Spleen (tissue), 11 donors: ENCODE results near the gene RGS9BP. TPM values are rescaled to one million over a fixed set of nuclear protein-coding genes. Genes with fewer than 3 reads are reported as not detected.
A peak's percentile ranks its signal among the peaks of the same experiment; 100 is the strongest.

Experiments
- DNase-seq: peaks from one replicate; pipeline ENCODE4 v3.0.0-alpha.2; 2020
- H3K27ac ChIP-seq, 8 donors: fragments of 200-600 bp; sonication (generic) in 7 of 8; 1 replicate in 4 of 8; 2 replicates in 4 of 8; pipeline versions ENCODE4 v1.5.0 to v1.8.0; 2016 to 2021; ENCODE audit warnings: inconsistent platforms in 4 of 8, mild to moderate bottlenecking in 4 of 8, moderate library complexity in 1 of 8
- H3K27me3 ChIP-seq, 7 donors: fragments of 200-600 bp; sonication (generic) in 6 of 7; replicated peaks in 1 of 7; 1 replicate in 4 of 7; 2 replicates in 3 of 7; pipeline versions ENCODE4 v1.5.0 to v1.8.0; 2016 to 2021; ENCODE audit warnings: inconsistent platforms in 3 of 7, mild to moderate bottlenecking in 1 of 7
- H3K36me3 ChIP-seq, 6 donors: fragments of 200-600 bp; sonication (generic) in 5 of 6; 1 replicate in 4 of 6; 2 replicates in 2 of 6; pipeline versions ENCODE4 v1.5.0 to v1.8.0; 2016 to 2021; ENCODE audit warnings: inconsistent platforms in 2 of 6
- H3K4me1 ChIP-seq, 6 donors: fragments of 200-600 bp; sonication (generic) in 5 of 6; 1 replicate in 3 of 6; 2 replicates in 3 of 6; pipeline versions ENCODE4 v1.5.0 to v1.8.0; 2016 to 2021; ENCODE audit warnings: inconsistent platforms in 3 of 6
- H3K4me3 ChIP-seq, 8 donors: fragments of 200-600 bp; sonication (generic) in 7 of 8; 1 replicate in 4 of 8; 2 replicates in 4 of 8; pipeline versions ENCODE4 v1.5.0 to v1.8.0; 2016 to 2021; ENCODE audit warnings: inconsistent platforms in 4 of 8, mild to moderate bottlenecking in 4 of 8, moderate library complexity in 2 of 8
- H3K9me3 ChIP-seq, 8 donors: fragments of 200-600 bp; sonication (generic) in 7 of 8; 1 replicate in 4 of 8; 2 replicates in 4 of 8; pipeline versions ENCODE4 v1.5.0 to v1.8.0; 2016 to 2021; ENCODE audit warnings: inconsistent platforms in 4 of 8
- POLR2A ChIP-seq, 3 donors: fragments of 450-650 bp; IDR thresholded peaks; one replicate each; pipeline ENCODE4 v1.5.1; 2017; ENCODE audit warnings: antibody characterized with exemption in 3 of 3, mild to moderate bottlenecking in 1 of 3
- POLR2AphosphoS5 ChIP-seq, 3 donors: sonication (generic); formaldehyde crosslinking; IDR thresholded peaks; one replicate each; pipeline ENCODE4 v1.5.1; 2017; ENCODE audit warnings: antibody characterized with exemption in 3 of 3
- WGBS, 5 donors: extraction: QIAGEN DNeasy Blood & Tissue Kit in 3 of 5; methylation state at CpG; one replicate each; pipeline versions ENCODE4 v1.1.5 to v1.1.7; 2013 to 2018; 5-methylcytosine and 5-hydroxymethylcytosine counted together
- intact Hi-C: fragments of 100-400 bp; cut with DNase I; formaldehyde crosslinking; loops from one replicate; pipeline ENCODE4 v1.15.0; 2023; ENCODE audit warnings: low total_unique reads
- polyA plus RNA-seq, 3 donors: library from polyadenylated mRNA; stranded (reverse); fragments of 200-250 nt; gene quantifications; one replicate each; pipeline ENCODE4 v1.2.1, GENCODE V29; 2013
- total RNA-seq, 7 donors: library from RNA; depleted of rRNA in 3 of 7; stranded (reverse); fragments of >200 nt in 3 of 7; fragmentation: NEBNext Ultra II Directional in 4 of 7; extraction: Animal tissue kit (Norgen Biotek cat#: 25700) in 4 of 7; gene quantifications; one replicate each; pipeline versions ENCODE4 v1.1.0 to v1.2.1, GENCODE V29; 2016 to 2021
- TF ChIP-seq, protein P1 (sequence below), 11 experiments: fragments of 200-600 bp in 7 of 11; fragments of 450-650 bp in 4 of 11; sonication (generic) in 4 of 11; IDR thresholded peaks in 8 of 11; conservative IDR thresholded peaks in 3 of 11; 1 replicate in 7 of 11; 2 replicates in 4 of 11; pipeline versions ENCODE4 v1.4.0 to v1.8.0; 2016 to 2021; ENCODE audit warnings: antibody characterized with exemption in 11 of 11, inconsistent platforms in 4 of 11, mild to moderate bottlenecking in 1 of 11
- donor health status: healthy with polysubstance abuse.
- donor health status: DM: no; HTN: no; CAD: no; lungs with moderate emphysema.
- donor health status: DM: no; HTN: no; CAD: no.
- donor health status: Bipolar disorder and iron deficiency.
- donor health status: healthy.
- donor health status: DM: no; HTN: no; CAD: no.
- donor health status: DM: yes; HTN: yes; CAD: no.

RGS9BP gene
- total and polyA plus RNA-seq, 10 donors = 0.03 to 0.60 (median 0.23) TPM; not detected in 1

- DNase-seq = peak; percentile 86
- H3K27ac ChIP-seq = peak overlapping the region in 3 of 8 donors; percentile 89 to 94 (median 89)
Measured at GRCh38 chr19:32676186-32676894, 692 bp downstream of the RGS9BP start.

GRCh38 chr19:32676895-32677359 is 1.3 kb downstream of the RGS9BP start:
- TF ChIP-seq, protein P1, sequence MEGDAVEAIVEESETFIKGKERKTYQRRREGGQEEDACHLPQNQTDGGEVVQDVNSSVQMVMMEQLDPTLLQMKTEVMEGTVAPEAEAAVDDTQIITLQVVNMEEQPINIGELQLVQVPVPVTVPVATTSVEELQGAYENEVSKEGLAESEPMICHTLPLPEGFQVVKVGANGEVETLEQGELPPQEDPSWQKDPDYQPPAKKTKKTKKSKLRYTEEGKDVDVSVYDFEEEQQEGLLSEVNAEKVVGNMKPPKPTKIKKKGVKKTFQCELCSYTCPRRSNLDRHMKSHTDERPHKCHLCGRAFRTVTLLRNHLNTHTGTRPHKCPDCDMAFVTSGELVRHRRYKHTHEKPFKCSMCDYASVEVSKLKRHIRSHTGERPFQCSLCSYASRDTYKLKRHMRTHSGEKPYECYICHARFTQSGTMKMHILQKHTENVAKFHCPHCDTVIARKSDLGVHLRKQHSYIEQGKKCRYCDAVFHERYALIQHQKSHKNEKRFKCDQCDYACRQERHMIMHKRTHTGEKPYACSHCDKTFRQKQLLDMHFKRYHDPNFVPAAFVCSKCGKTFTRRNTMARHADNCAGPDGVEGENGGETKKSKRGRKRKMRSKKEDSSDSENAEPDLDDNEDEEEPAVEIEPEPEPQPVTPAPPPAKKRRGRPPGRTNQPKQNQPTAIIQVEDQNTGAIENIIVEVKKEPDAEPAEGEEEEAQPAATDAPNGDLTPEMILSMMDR (IDR thresholded peaks at IDR 0.05 in 8 of 11, conservative IDR thresholded peaks at IDR 0.05 in 3 of 11) = no peak
- TF ChIP-seq POLR2A (IDR thresholded peaks at IDR 0.05) (no peak), POLR2AphosphoS5 (IDR thresholded peaks at IDR 0.05) (no peak)
- Histone ChIP-seq H3K4me1 (peaks cover 18 to 53% (median 47%) of the 10 kb centered on the region in 6 donors), H3K9me3 (no peaks in the 10 kb centered on the region), H3K27ac (no peak overlapping the region), H3K4me3 (peak overlapping the region in 7 of 8 donors; percentile 87 to 99 (median 96)), H3K36me3 (no peaks in the 10 kb centered on the region), H3K27me3 (peaks cover 0 to 47% (median 21%) of the 10 kb centered on the region in 7 donors)
- intact Hi-C loops = loop anchor here (10.0 kb wide), 1 partner anchor 82 kb away; no protein-coding TSS in a partner anchor
- 22 to 25% (median 23%) methylated on average over 20 to 33 of the region's 33 CpGs for WGBS, 5 donors
- DNase-seq = no peak

More at GRCh38 chr19:32676186-32676894, 692 bp downstream of the RGS9BP start:
- Histone ChIP-seq H3K27me3 (peaks cover 0 to 47% (median 21%) of the 10 kb centered on the region in 7 donors), H3K9me3 (no peaks in the 10 kb centered on the region), H3K4me1 (peaks cover 18 to 59% (median 48%) of the 10 kb centered on the region in 6 donors), H3K36me3 (no peaks in the 10 kb centered on the region), H3K4me3 (peak overlapping the region; percentile 87 to 99 (median 96))
- TF ChIP-seq POLR2A (IDR thresholded peaks at IDR 0.05) = no peak
- TF ChIP-seq, protein P1 (IDR thresholded peaks at IDR 0.05 in 8 of 11, conservative IDR thresholded peaks at IDR 0.05 in 3 of 11) = peak in 1 of 11 experiments; percentile 17
- intact Hi-C loops = loop anchor here (10.0 kb wide), 1 partner anchor 82 kb away; no protein-coding TSS in a partner anchor
- 3 to 10% (median 5%) methylated on average over 21 to 93 of the region's 93 CpGs for WGBS, 5 donors

DNA sequence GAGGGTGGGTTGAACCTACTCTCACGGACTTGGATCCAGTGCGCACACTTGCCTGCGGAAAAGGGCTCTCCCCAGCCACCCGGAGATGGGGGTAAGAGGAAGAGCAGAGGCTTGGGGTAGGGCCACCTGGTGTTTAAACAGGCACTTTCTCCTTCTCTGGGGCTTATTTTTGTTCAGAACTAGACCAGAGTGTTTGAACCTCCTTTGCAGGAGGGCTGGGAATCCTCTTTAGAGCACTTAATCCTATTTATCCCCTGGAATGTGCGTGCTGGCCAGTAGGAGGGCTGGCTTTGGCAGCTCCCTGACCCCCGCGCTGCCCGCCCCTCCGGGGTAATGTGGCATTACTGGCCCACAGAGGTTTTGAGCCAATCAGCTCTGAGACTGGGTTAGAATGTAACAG is 2.0 kb downstream of the RGS9BP start:
- intact Hi-C loops = loop anchor here (10.0 kb wide), 1 partner anchor 83 kb away; no protein-coding TSS in a partner anchor
- no peak overlapping the region for H3K4me3 ChIP-seq
- no peaks in the 10 kb centered on the region for H3K36me3 ChIP-seq
- H3K4me1 ChIP-seq = peaks cover 18 to 46% (median 40%) of the 10 kb centered on the region in 6 donors
- H3K27me3 ChIP-seq = peaks cover 0 to 47% (median 21%) of the 10 kb centered on the region in 7 donors
- peak; percentile 62 for DNase-seq
- no peak overlapping the region for H3K27ac ChIP-seq
- TF ChIP-seq POLR2AphosphoS5 (IDR thresholded peaks at IDR 0.05) (no peak), POLR2A (IDR thresholded peaks at IDR 0.05) (no peak)
- TF ChIP-seq, protein P1 (IDR thresholded peaks at IDR 0.05 in 8 of 11, conservative IDR thresholded peaks at IDR 0.05 in 3 of 11) = no peak
- H3K9me3 ChIP-seq = no peaks in the 10 kb centered on the region
- WGBS, 5 donors = 39 to 55% (median 46%) methylated on average over 9 of the region's 9 CpGs

- Histone ChIP-seq H3K9me3 (no peaks in the 10 kb centered on the region), H3K27me3 (peaks cover 0 to 42% (median 19%) of the 10 kb centered on the region in 7 donors), H3K27ac (no peak overlapping the region), H3K4me3 (no peak overlapping the region), H3K4me1 (peaks cover 10 to 19% (median 15%) of the 10 kb centered on the region in 6 donors), H3K36me3 (no peaks in the 10 kb centered on the region)
- 71 to 90% (median 76%) methylated on average over 2 of the region's 2 CpGs for WGBS, 5 donors
- intact Hi-C loops = no loop called here
- TF ChIP-seq POLR2A (IDR thresholded peaks at IDR 0.05) (no peak), POLR2AphosphoS5 (IDR thresholded peaks at IDR 0.05) (no peak)
- TF ChIP-seq, protein P1 (IDR thresholded peaks at IDR 0.05 in 8 of 11, conservative IDR thresholded peaks at IDR 0.05 in 3 of 11) = no peak
- no peak for DNase-seq
Measured at GRCh38 chr19:32680986-32681385, 5.3 kb downstream of the RGS9BP start.
